ENCODE results near the gene MYOF. TPM values are rescaled to one million over a fixed set of nuclear protein-coding genes. Genes with fewer than 3 reads are reported as not detected.

MYOF gene
- total and polyA plus RNA-seq, 10 of the 15 experiments (the other 5 are each of a cell fraction or from before 2014, with no cell fraction given), result 0.02 to 0.59 (median 0.17) TPM

DNA sequence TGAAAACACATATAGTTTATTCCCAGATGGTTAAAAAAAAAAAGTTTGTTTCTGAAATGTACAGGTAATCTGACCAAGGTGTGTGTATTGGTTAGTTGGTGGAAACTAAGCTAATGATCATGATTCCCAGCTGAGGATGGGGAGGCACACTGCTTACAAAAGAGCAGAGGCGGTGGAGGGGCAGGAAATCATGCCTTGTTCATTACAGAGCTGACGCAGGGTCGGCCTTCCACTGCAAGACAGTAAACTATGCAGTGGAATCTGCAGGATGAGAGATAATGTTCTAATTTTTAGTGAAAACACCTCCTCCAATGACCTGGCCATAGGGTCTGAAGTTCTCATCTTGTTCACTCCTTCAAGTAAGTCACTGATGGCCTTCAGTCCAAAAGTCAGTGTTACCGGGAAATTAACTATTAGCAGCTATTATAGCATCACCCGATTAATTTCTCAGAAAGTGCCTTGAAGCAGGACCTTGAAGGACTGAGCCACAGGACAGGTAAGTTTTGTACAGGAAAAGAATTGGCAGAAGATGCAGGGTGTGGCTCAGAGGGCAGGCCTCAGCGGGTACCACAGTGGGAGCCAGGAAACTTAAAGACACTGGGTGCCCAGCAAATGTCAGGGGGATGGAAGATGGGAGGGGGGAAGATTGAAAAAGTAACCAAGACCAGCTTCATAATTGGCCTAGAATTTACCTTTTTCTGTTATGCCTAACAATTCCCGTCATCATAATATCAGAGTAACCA, 36.0 kb downstream of the MYOF start:
- 64% methylated on average over 7 of the region's 7 CpGs for WGBS (ENCODE audit: insufficient coverage, insufficient replicate concordance, low lambda C conversion rate, missing lambda C conversion rate)

More for the DNA sequence above, 36.0 kb downstream of the MYOF start:
- BruUV-seq (replicated peaks), result no TSS peak
- no peak overlapping the region for H3K4me3 ChIP-seq
- H3K79me2 ChIP-seq (ENCODE audit: control insufficient read depth, insufficient read depth, low read length), result no peaks in the 10 kb centered on the region
- H3K4me1 ChIP-seq (ENCODE audit: control insufficient read depth, insufficient read depth, low read length), result no peaks in the 10 kb centered on the region
- ChIA-PET SMC1A (ENCODE audit: uncharacterized antibody, unreplicated experiment) (no interaction called here), CTCF (interaction anchor here (1.1 to 2.6 kb wide), 2 partner anchors 36 to 70 kb away, joined by 3 to 10 read pairs; partner anchors contain the start of gene MYOF), POLR2A (no interaction called here), RAD21 (ENCODE audit: unreplicated experiment) (interaction anchor here (0.7 kb wide), 1 partner anchor 29 kb away, joined by 3 read pairs; no protein-coding TSS in a partner anchor)
- DNase-seq (ENCODE audit: low read depth, low spot score), result no peak
- H3K9ac ChIP-seq (ENCODE audit: control insufficient read depth, insufficient read depth, low read length), result no peak overlapping the region
- FAIRE-seq, result no peak
- no peak for ATAC-seq
- TF ChIP-seq RELA (IDR thresholded peaks at IDR 0.05; ENCODE audit: borderline replicate concordance, partially characterized antibody), result no peak
- no peak for TF ChIP-seq GABPA (IDR thresholded peaks at IDR 0.05; ENCODE audit: low read depth)
- TF ChIP-seq, protein P1, sequence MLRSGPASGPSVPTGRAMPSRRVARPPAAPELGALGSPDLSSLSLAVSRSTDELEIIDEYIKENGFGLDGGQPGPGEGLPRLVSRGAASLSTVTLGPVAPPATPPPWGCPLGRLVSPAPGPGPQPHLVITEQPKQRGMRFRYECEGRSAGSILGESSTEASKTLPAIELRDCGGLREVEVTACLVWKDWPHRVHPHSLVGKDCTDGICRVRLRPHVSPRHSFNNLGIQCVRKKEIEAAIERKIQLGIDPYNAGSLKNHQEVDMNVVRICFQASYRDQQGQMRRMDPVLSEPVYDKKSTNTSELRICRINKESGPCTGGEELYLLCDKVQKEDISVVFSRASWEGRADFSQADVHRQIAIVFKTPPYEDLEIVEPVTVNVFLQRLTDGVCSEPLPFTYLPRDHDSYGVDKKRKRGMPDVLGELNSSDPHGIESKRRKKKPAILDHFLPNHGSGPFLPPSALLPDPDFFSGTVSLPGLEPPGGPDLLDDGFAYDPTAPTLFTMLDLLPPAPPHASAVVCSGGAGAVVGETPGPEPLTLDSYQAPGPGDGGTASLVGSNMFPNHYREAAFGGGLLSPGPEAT (IDR thresholded peaks at IDR 0.05; ENCODE audit: low read depth), result no peak
- TF ChIP-seq RUNX3 (IDR thresholded peaks at IDR 0.05; ENCODE audit: low read length), result no peak
- TF ChIP-seq ZBED1 (IDR thresholded peaks at IDR 0.05; ENCODE audit: borderline replicate concordance), result no peak
- TF ChIP-seq, protein P2, sequence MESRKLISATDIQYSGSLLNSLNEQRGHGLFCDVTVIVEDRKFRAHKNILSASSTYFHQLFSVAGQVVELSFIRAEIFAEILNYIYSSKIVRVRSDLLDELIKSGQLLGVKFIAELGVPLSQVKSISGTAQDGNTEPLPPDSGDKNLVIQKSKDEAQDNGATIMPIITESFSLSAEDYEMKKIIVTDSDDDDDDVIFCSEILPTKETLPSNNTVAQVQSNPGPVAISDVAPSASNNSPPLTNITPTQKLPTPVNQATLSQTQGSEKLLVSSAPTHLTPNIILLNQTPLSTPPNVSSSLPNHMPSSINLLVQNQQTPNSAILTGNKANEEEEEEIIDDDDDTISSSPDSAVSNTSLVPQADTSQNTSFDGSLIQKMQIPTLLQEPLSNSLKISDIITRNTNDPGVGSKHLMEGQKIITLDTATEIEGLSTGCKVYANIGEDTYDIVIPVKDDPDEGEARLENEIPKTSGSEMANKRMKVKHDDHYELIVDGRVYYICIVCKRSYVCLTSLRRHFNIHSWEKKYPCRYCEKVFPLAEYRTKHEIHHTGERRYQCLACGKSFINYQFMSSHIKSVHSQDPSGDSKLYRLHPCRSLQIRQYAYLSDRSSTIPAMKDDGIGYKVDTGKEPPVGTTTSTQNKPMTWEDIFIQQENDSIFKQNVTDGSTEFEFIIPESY (IDR thresholded peaks at IDR 0.05), result no peak
- TF ChIP-seq MYC (IDR thresholded peaks at IDR 0.05; ENCODE audit: insufficient read depth, insufficient read length, insufficient replicate concordance, low read length, severe bottlenecking), result no peak
- no peak for TF ChIP-seq SIN3A (IDR thresholded peaks at IDR 0.05; ENCODE audit: low read depth, low read length)
- no peak for TF ChIP-seq ETV6 (conservative IDR thresholded peaks at IDR 0.05 in 1 of 2, IDR thresholded peaks at IDR 0.05 in 1 of 2; ENCODE audit: borderline replicate concordance in 1 of 2, low read depth in 1 of 2)
- TF ChIP-seq CREB1 (IDR thresholded peaks at IDR 0.05; ENCODE audit: low read depth), result no peak
- TF ChIP-seq SP1 (IDR thresholded peaks at IDR 0.05; ENCODE audit: low read depth, low read length), result no peak
- no peak for TF ChIP-seq SMC3 (IDR thresholded peaks at IDR 0.05; ENCODE audit: borderline replicate concordance, low read length)
- no peak for TF ChIP-seq HDGF (IDR thresholded peaks at IDR 0.05)
- no peak for TF ChIP-seq STAT1 (conservative IDR thresholded peaks at IDR 0.05)
- H3K36me3 ChIP-seq (ENCODE audit: control insufficient read depth in 2 of 2, insufficient read depth in 2 of 2, low read length in 1 of 2), result no peaks in the 10 kb centered on the region
- H2AFZ ChIP-seq (ENCODE audit: control insufficient read depth, low read depth, low read length), result no peak overlapping the region
- no peak overlapping the region for H3K4me2 ChIP-seq (ENCODE audit: control insufficient read depth, insufficient read depth)
- no peak overlapping the region for H3K27ac ChIP-seq (ENCODE audit: control insufficient read depth, insufficient read depth)
- H4K20me1 ChIP-seq (ENCODE audit: control insufficient read depth, insufficient read depth), result no peaks in the 10 kb centered on the region
- intact Hi-C loops (cut with micrococcal nuclease; ENCODE audit: unreplicated experiment), result no loop called here
- in situ Hi-C loops (cut with MboI), result no loop called here
- no peaks in the 10 kb centered on the region for H3K27me3 ChIP-seq (replicated peaks in 1 of 2; ENCODE audit: control insufficient read depth in 2 of 2, insufficient read depth in 2 of 2, low read length in 1 of 2)
- no peaks in the 10 kb centered on the region for H3K9me3 ChIP-seq (replicated peaks; ENCODE audit: control insufficient read depth, insufficient read depth, low read length)

All from GM12878 (cell line).